Ascending aorta (tissue), 2 donors: ENCODE measurements around the gene TMEM179. TPM values are rescaled to one million over a fixed set of nuclear protein-coding genes. Genes with fewer than 3 reads are reported as not detected.

Experiments used
- DNase-seq, 2 donors: peaks; one replicate each; pipeline ENCODE4 v3.0.0-alpha.2; 2019; ENCODE audit warnings: low spot score in 2 of 2
- H3K27ac ChIP-seq, 2 donors: fragments of 200-600 bp; sonication (generic); one replicate each; pipeline ENCODE4 v1.5.1; 2016 to 2017; ENCODE audit warnings: mild to moderate bottlenecking in 1 of 2
- H3K27me3 ChIP-seq: fragments of 200-600 bp; sonication (generic); one replicate; pipeline ENCODE4 v1.5.1; 2017
- H3K36me3 ChIP-seq, 2 donors: fragments of 200-600 bp; sonication (generic); one replicate each; pipeline ENCODE4 v1.5.1; 2016
- H3K4me1 ChIP-seq, 2 donors: fragments of 200-600 bp; sonication (generic); one replicate each; pipeline ENCODE4 v1.5.1; 2016 to 2017; ENCODE audit warnings: mild to moderate bottlenecking in 1 of 2
- H3K4me3 ChIP-seq, 2 donors: fragments of 200-600 bp; sonication (generic); one replicate each; pipeline ENCODE4 v1.5.1; 2016 to 2017; ENCODE audit warnings: mild to moderate bottlenecking in 1 of 2
- H3K9me3 ChIP-seq, 2 donors: fragments of 200-600 bp; sonication (generic); one replicate each; pipeline ENCODE4 v1.5.1; 2016
- intact Hi-C: fragments of 100-400 bp; cut with DNase I; formaldehyde crosslinking; loops from one replicate; pipeline ENCODE4 v1.15.1; 2023
- total RNA-seq: library from RNA; depleted of rRNA; stranded (reverse); fragments of >200 nt; gene quantifications from one replicate; pipeline ENCODE4 v1.1.0, GENCODE V29; 2016
- TF ChIP-seq, protein P1 (sequence below), 3 experiments: fragments of 200-600 bp in 2 of 3; fragments of 450-650 bp in 1 of 3; sonication (generic) in 2 of 3; IDR thresholded peaks; one replicate each; pipeline ENCODE4 v1.5.1; 2016 to 2019; ENCODE audit warnings: antibody characterized with exemption in 3 of 3, mild to moderate bottlenecking in 1 of 3, moderate library complexity in 1 of 3

Gene TMEM179
- total RNA-seq, 1 donor from 2014 or later: not detected

DNA sequence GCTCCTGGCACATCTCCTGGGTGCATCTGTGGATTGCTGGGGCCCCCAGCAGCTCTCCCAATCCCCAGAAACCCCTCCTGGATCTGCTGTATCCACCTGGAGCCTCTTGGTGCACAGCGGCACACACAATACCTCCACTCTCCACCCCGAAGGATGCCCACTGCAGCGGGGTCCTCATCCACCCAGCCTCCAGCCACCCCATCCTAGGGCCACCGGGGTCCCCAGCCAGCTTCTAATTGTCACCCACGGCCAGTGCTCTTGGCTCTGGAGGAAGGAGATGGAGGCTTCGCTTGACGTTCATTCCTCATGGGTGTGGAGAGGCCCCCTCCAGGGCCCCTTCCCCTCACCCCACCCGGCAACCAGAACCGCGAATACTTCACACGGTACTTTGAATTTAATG is 31.6 kb upstream of the TMEM179 start:
- Histone ChIP-seq H3K27me3 (no peaks in the 10 kb centered on the region), H3K4me1 (no peaks in the 10 kb centered on the region), H3K4me3 (no peak overlapping the region), H3K27ac (no peak overlapping the region), H3K9me3 (no peaks in the 10 kb centered on the region), H3K36me3 (no peaks in the 10 kb centered on the region)
- intact Hi-C loops: loop anchor here (10.0 kb wide), 1 partner anchor 551 kb away; the partner anchor contains the start of gene ASPG
- TF ChIP-seq, protein P1, sequence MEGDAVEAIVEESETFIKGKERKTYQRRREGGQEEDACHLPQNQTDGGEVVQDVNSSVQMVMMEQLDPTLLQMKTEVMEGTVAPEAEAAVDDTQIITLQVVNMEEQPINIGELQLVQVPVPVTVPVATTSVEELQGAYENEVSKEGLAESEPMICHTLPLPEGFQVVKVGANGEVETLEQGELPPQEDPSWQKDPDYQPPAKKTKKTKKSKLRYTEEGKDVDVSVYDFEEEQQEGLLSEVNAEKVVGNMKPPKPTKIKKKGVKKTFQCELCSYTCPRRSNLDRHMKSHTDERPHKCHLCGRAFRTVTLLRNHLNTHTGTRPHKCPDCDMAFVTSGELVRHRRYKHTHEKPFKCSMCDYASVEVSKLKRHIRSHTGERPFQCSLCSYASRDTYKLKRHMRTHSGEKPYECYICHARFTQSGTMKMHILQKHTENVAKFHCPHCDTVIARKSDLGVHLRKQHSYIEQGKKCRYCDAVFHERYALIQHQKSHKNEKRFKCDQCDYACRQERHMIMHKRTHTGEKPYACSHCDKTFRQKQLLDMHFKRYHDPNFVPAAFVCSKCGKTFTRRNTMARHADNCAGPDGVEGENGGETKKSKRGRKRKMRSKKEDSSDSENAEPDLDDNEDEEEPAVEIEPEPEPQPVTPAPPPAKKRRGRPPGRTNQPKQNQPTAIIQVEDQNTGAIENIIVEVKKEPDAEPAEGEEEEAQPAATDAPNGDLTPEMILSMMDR (IDR thresholded peaks at IDR 0.05): no peak
- DNase-seq: peak in 1 of 2 donors; percentile 37

DNA sequence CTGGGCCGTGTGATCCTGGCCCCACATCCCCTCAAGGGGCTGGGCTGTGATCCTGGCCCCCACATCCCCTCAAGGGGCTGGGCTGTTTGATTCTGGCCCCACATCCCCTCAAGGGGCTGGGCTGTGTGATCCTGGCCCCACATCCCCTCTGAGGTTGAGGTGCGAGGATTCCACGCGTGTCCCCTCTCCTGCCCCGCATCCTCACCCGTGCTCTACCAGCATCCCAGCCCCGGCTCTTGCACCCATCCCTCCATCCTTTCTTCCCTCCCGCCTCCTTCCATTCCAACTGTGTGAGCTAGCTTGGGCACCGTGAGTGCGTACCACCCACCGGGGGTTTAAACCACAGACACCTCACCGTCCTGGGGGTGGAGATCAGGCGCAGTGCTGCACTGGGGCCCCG is 31.1 kb upstream of the TMEM179 start:
- no peak overlapping the region for H3K4me3 ChIP-seq
- no peak overlapping the region for H3K27ac ChIP-seq
- TF ChIP-seq, protein P1 (IDR thresholded peaks at IDR 0.05): no peak
- DNase-seq: no peak
- no peaks in the 10 kb centered on the region for H3K9me3 ChIP-seq
- H3K36me3 ChIP-seq: no peaks in the 10 kb centered on the region
- intact Hi-C loops: loop anchor here (10.0 kb wide), 1 partner anchor 551 kb away; the partner anchor contains the start of gene ASPG
- no peaks in the 10 kb centered on the region for H3K4me1 ChIP-seq
- H3K27me3 ChIP-seq: no peaks in the 10 kb centered on the region

DNA sequence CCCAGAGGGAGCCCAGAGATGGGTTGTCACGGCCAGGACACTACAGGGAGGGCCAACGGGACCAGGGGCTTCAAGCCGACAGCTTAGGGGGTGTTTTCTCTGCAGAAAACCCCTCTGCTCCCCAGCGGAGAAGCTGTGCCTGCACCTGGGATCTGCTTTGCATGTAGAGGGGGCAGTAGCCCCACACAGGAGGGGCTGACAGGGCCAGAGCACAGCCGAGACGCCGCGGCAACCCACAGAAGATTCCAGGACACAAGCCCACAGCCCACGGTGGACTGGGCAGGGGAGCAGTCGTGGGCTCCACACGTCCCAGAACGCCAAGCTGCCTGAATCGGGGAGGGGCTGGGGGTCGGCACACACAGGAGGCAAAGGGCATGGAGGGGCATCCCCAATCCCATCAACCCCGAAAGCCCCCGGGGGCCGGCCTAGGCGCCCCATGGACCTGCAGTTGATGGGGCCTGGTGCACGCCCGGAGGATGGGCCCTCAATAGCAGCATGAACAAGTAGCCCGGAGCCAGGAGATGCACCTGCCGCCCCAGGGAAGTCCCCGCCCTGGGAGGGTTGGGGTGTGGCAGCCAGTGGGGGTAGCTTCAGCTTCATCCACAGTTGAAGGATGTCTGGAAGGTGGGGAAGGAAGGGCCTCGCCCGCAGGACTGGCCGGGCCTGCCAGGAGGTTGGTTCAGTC is 30.5 kb upstream of the TMEM179 start:
- peak in 1 of 2 donors; percentile 48 for DNase-seq
- Histone ChIP-seq H3K27ac (no peak overlapping the region), H3K27me3 (no peaks in the 10 kb centered on the region), H3K4me3 (no peak overlapping the region), H3K9me3 (no peaks in the 10 kb centered on the region), H3K36me3 (no peaks in the 10 kb centered on the region), H3K4me1 (no peaks in the 10 kb centered on the region)
- intact Hi-C loops: loop anchor here (10.0 kb wide), 1 partner anchor 550 kb away; the partner anchor contains the start of gene ASPG
- TF ChIP-seq, protein P1 (IDR thresholded peaks at IDR 0.05): no peak

DNA sequence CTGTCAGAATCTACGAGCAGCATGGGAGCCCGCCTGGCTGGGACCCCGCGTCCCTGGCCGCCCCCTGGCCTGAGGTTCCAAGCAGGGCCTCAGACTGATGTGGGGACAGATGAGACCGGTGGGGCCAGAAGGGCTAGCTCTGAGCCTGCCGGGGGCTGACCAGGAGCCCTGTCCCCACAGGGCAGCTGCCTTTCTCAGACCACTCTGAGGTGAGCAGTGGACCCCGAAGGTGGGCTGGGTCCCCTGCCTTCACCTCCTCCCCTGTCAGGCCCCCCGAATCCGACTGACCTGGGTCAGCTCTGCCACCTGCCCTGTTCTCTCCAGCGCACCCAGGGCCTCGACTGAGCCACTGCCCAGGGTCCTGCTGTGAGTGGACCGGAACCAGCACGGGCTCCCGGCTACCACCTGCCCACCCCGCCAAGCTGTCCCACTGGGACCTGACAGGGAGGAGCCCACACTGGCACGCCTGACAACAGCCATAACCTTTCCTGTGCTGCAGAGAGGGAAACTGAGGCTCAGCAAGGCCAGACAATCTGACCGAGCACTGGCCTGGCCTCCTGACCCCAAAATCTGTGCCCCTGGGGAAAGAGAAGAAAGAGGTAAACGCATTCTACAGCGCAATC is 29.7 kb upstream of the TMEM179 start:
- Histone ChIP-seq H3K27me3 (no peaks in the 10 kb centered on the region), H3K27ac (no peak overlapping the region)
- intact Hi-C loops: loop anchor here (10.0 kb wide), 1 partner anchor 549 kb away; the partner anchor contains the start of gene ASPG

DNA sequence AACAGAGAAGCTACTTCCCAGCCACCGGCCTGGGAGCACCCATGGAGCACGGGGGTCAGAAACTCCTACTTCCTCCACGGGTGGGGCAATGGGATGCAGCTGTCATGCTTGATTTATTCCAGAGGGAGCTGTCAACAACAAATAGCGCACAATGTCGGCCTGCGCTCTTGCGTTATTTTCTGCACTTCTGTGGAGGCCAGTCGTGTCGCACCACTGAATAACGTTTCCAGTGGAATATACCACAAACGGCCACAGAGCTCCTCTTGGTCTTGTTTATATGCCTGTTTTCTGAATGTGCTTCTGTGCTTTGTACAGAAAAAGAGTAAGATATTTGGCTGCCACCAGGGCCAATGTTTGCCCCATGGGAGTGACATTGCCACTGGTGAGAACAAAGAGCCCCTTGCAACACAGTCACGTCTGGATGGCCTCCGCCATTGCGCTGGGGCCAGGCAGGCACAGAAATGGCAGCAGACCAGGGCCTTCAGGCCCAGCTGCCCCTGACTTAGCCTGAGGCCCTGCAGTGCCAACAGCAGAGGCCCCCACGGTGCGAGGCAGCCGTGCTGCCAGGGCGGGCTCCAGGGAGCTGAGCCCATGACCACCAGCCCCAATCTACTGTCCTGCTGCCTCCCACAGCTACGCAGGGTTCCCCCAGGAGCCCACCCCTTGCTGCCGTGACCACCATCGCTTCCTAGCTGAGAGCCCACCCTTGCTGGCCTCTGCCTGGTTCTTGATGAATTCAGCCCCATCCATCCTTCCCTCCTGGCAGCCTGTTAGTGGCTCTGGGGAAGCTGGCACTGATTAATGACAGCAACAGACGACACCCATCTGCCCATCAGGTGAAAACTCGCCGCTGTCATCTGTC is 28.9 kb upstream of the TMEM179 start:
- Histone ChIP-seq H3K9me3 (peaks cover 4% of the 10 kb centered on the region in 2 donors), H3K36me3 (no peaks in the 10 kb centered on the region), H3K27ac (no peak overlapping the region), H3K27me3 (no peaks in the 10 kb centered on the region), H3K4me3 (no peak overlapping the region), H3K4me1 (no peaks in the 10 kb centered on the region)
- DNase-seq: no peak
- TF ChIP-seq, protein P1 (IDR thresholded peaks at IDR 0.05): no peak
- intact Hi-C loops: loop anchor here (10.0 kb wide), 1 partner anchor 549 kb away; the partner anchor contains the start of gene ASPG

More for the DNA sequence above, 29.7 kb upstream of the TMEM179 start:
- no peaks in the 10 kb centered on the region for H3K36me3 ChIP-seq
- peak in 1 of 2 donors; percentile 52 for DNase-seq
- H3K9me3 ChIP-seq: peaks cover 0 to 4% of the 10 kb centered on the region in 2 donors
- no peak overlapping the region for H3K4me3 ChIP-seq
- TF ChIP-seq, protein P1 (IDR thresholded peaks at IDR 0.05): no peak
- H3K4me1 ChIP-seq: no peaks in the 10 kb centered on the region
